GM19452 (cell line): ENCODE measurements around the gene LSM2.

Source experiments
- ATAC-seq: cut with Tn5 transposase; IDR thresholded peaks from one replicate; pipeline ENCODE4 v1.9.1; 2021; ENCODE audit not compliant: unreplicated experiment

Gene LSM2

GRCh38 chr6:31752739-31753319 lies 53.9 kb downstream of the LSM2 start:
- ATAC-seq: no peak

- ATAC-seq: no peak
Observed at GRCh38 chr6:31750411-31751022, 56.2 kb downstream of the LSM2 start.

- no peak for ATAC-seq
Observed at GRCh38 chr6:31749301-31750036, 57.3 kb downstream of the LSM2 start.
